Amygdala (tissue), 56 donors: ENCODE data around the gene PDE11A.

Experiments used
- DNase-seq, 56 donors: peaks; one replicate each; lab custom pipeline; 2025; lab: John Stamatoyannopoulos, UW

Gene PDE11A

GRCh38 chr2:177709986-177710401, 362.6 kb downstream of the PDE11A start:
- no peak for DNase-seq

GRCh38 chr2:177708660-177709444, 363.7 kb downstream of the PDE11A start:
- DNase-seq, result peak in 7 of 56 donors; percentile 4 to 57 (median 13)

GRCh38 chr2:177708106-177708505, 364.5 kb downstream of the PDE11A start:
- DNase-seq, result no peak

GRCh38 chr2:177705511-177706173, 366.9 kb downstream of the PDE11A start:
- no peak for DNase-seq

GRCh38 chr2:177703159-177703558, 369.4 kb downstream of the PDE11A start:
- DNase-seq, result no peak

- DNase-seq, result no peak
These were observed 374.3 kb downstream of the PDE11A start for GRCh38 chr2:177698281-177698680.

GRCh38 chr2:177694348-177694747, 378.2 kb downstream of the PDE11A start:
- DNase-seq, result no peak

- no peak for DNase-seq
These were observed 378.8 kb downstream of the PDE11A start for GRCh38 chr2:177693658-177694339.

- no peak for DNase-seq
These were observed 379.8 kb downstream of the PDE11A start for GRCh38 chr2:177692783-177693269.

GRCh38 chr2:177692042-177692782, 380.4 kb downstream of the PDE11A start:
- DNase-seq, result no peak

- no peak for DNase-seq
These were observed 381.4 kb downstream of the PDE11A start for GRCh38 chr2:177691177-177691576.

GRCh38 chr2:177689623-177690022, 383.0 kb downstream of the PDE11A start:
- DNase-seq, result no peak

GRCh38 chr2:177688844-177689243, 383.7 kb downstream of the PDE11A start:
- no peak for DNase-seq

GRCh38 chr2:177683661-177684069, 388.9 kb downstream of the PDE11A start:
- no peak for DNase-seq

- DNase-seq, result no peak
These were observed 389.5 kb downstream of the PDE11A start for GRCh38 chr2:177682836-177683660.

GRCh38 chr2:177682006-177682405, 390.6 kb downstream of the PDE11A start:
- DNase-seq, result no peak

GRCh38 chr2:177680866-177681712, 391.5 kb downstream of the PDE11A start:
- no peak for DNase-seq
